ENCODE results near the gene UBE2U. TPM values are rescaled to one million over a fixed set of nuclear protein-coding genes. Genes with fewer than 3 reads are reported as not detected.

The UBE2U gene
- total and polyA plus RNA-seq, 2 of the 4 experiments (the other 2 are of a cell fraction) = not detected

- H3K4me2 ChIP-seq (ENCODE audit: low read depth, low read length) = no peak overlapping the region
- ChIA-PET CTCF (no interaction called here), POLR2A (ENCODE audit: unreplicated experiment) (no interaction called here)
- H4K5ac ChIP-seq (ENCODE audit: low read depth, low read length) = no peak overlapping the region
- H2AK5ac ChIP-seq (ENCODE audit: low read depth, low read length) = no peak overlapping the region
- no peaks in the 10 kb centered on the region for H3K79me1 ChIP-seq (ENCODE audit: low read depth in 1 of 2, low read length in 2 of 2)
- H2BK15ac ChIP-seq (ENCODE audit: low read depth, low read length) = no peak overlapping the region
- no peaks in the 10 kb centered on the region for H3K9me1 ChIP-seq (ENCODE audit: insufficient read depth, low read length)
- H3K4me3 ChIP-seq (ENCODE audit: insufficient read depth, low read depth, low read length) = no peak overlapping the region
- H3K4ac ChIP-seq (ENCODE audit: low read depth, low read length) = no peak overlapping the region
- no peak for TF ChIP-seq POLR2A (IDR thresholded peaks at IDR 0.05; ENCODE audit: low read depth, low read length)
- no peak for TF ChIP-seq CTCF (conservative IDR thresholded peaks at IDR 0.05; ENCODE audit: low read depth, low read length)
- no peak for TF ChIP-seq RAD21 (IDR thresholded peaks at IDR 0.05; ENCODE audit: low read length)
- TF ChIP-seq FOS (IDR thresholded peaks at IDR 0.05; ENCODE audit: low read depth, low read length) = no peak
- TF ChIP-seq SMC3 (IDR thresholded peaks at IDR 0.05; ENCODE audit: low read depth, low read length) = no peak
- no peak for TF ChIP-seq CHD1 (IDR thresholded peaks at IDR 0.05; ENCODE audit: low read depth, low read length)
- TF ChIP-seq RCOR1 (IDR thresholded peaks at IDR 0.05; ENCODE audit: insufficient replicate concordance, low read length) = no peak
- TF ChIP-seq CEBPB (IDR thresholded peaks at IDR 0.05; ENCODE audit: low read depth, low read length) = no peak
- TF ChIP-seq, protein P1, sequence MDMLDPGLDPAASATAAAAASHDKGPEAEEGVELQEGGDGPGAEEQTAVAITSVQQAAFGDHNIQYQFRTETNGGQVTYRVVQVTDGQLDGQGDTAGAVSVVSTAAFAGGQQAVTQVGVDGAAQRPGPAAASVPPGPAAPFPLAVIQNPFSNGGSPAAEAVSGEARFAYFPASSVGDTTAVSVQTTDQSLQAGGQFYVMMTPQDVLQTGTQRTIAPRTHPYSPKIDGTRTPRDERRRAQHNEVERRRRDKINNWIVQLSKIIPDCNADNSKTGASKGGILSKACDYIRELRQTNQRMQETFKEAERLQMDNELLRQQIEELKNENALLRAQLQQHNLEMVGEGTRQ (IDR thresholded peaks at IDR 0.05; ENCODE audit: low read depth, low read length) = no peak
- H4K91ac ChIP-seq (ENCODE audit: insufficient read depth, low read depth, low read length) = no peak overlapping the region
- no peak overlapping the region for H3K56ac ChIP-seq (ENCODE audit: extremely low read depth, insufficient read depth, low read length)
- no peak overlapping the region for H3K18ac ChIP-seq (ENCODE audit: low read depth, low read length)
- no peak overlapping the region for H2BK20ac ChIP-seq (ENCODE audit: low read depth, low read length)
- H3K9ac ChIP-seq (ENCODE audit: low read depth, low read length) = no peak overlapping the region
- H2AFZ ChIP-seq (replicated peaks; ENCODE audit: low read length, poor library complexity) = no peak overlapping the region
- H2BK120ac ChIP-seq (ENCODE audit: low read depth, low read length) = no peak overlapping the region
- no peaks in the 10 kb centered on the region for H3K4me1 ChIP-seq (ENCODE audit: control insufficient read depth, insufficient read depth, low read length)
- BruUV-seq (replicated peaks) = no TSS peak
- no peak overlapping the region for H3K23ac ChIP-seq (ENCODE audit: low read depth, low read length)
- no peaks in the 10 kb centered on the region for H4K20me1 ChIP-seq (ENCODE audit: insufficient read depth, low read length)
- no peak overlapping the region for H2BK5ac ChIP-seq (ENCODE audit: low read depth, low read length, poor library complexity, severe bottlenecking)
- H3K27me3 ChIP-seq (ENCODE audit: control insufficient read depth, insufficient read depth, low read length) = peaks cover 2% of the 10 kb centered on the region
- no peak overlapping the region for H2AK9ac ChIP-seq (replicated peaks; ENCODE audit: low read depth, low read length, poor library complexity)
- in situ Hi-C loops (cut with MboI; ENCODE audit: low sequenced_read_pairs) (no loop called here), intact Hi-C loops (cut with micrococcal nuclease) (no loop called here), dilution Hi-C loops (cut with HindIII; ENCODE audit: low sequenced_read_pairs, unreplicated experiment) (no loop called here)
- DNase-seq (peak; percentile 12), ATAC-seq (ENCODE audit: low read depth) (no peak)
- H3K14ac ChIP-seq (replicated peaks; ENCODE audit: low read depth, low read length) = no peak overlapping the region
- H4K8ac ChIP-seq (ENCODE audit: low read depth in 2 of 2, low read length in 2 of 2) = no peak overlapping the region
- no peak overlapping the region for H3K27ac ChIP-seq (ENCODE audit: insufficient read depth, low read length)
- no peaks in the 10 kb centered on the region; the same call in 1 of the 2 replicates for H3K9me3 ChIP-seq (ENCODE audit: control insufficient read depth, insufficient read depth, low read length)
- no peaks in the 10 kb centered on the region for H3K36me3 ChIP-seq (ENCODE audit: control insufficient read depth, insufficient read depth, low read length)
Observed at GRCh38 chr1:64295561-64295960, 92.1 kb downstream of the UBE2U start.
